CD4-positive, alpha-beta T cell (primary cell): ENCODE results near the gene RAB40C. TPM values are rescaled to one million over a fixed set of nuclear protein-coding genes. Genes with fewer than 3 reads are reported as not detected.

Experiments used
- ATAC-seq: fragments of 200-7000 bp; cut with Tn5 transposase; one replicate; pipeline ENCODE4 v1.10.0; 2022; ENCODE audit warnings: mild to moderate bottlenecking; ENCODE audit not compliant: poor library complexity
- CTCF ChIA-PET: fragments of 350-600 bp; sonication (Branson Sonifier 250); formaldehyde crosslinking; loops from one replicate; lab custom pipeline; 2021; ENCODE audit warnings: antibody characterized with exemption, inconsistent platforms; lab: Charles Lee
- POLR2A ChIA-PET: fragments of 350-600 bp; sonication (Branson Sonifier 250); formaldehyde crosslinking; loops from one replicate; lab custom pipeline; 2021; ENCODE audit warnings: antibody characterized with exemption, inconsistent platforms; lab: Charles Lee
- DNase-seq, 14 experiments: peaks; one replicate each; pipeline ENCODE4 v3.0.0-alpha.2; 2013 to 2020; ENCODE audit warnings: mixed read lengths in 2 of 14
- H3K27ac ChIP-seq, 2 donors: one replicate each; pipeline versions ENCODE4 v1.5.1 to v1.7.0; 2013; ENCODE audit warnings: low read length in 2 of 2, low read depth in 1 of 2, mild to moderate bottlenecking in 1 of 2
- H3K27me3 ChIP-seq, 2 experiments: 1 replicate in 1 of 2; 2 replicates in 1 of 2; pipeline versions ENCODE4 v1.6.1 to v1.7.0; 2013; ENCODE audit warnings: low read length in 2 of 2, control low read depth in 1 of 2, mild to moderate bottlenecking in 1 of 2, moderate library complexity in 1 of 2; ENCODE audit not compliant: insufficient read depth in 2 of 2, control insufficient read depth in 1 of 2
- H3K36me3 ChIP-seq: one replicate; pipeline ENCODE4 v1.6.1; 2013; ENCODE audit warnings: low read length, control low read depth; ENCODE audit not compliant: insufficient read depth
- H3K4me1 ChIP-seq: one replicate; pipeline ENCODE4 v1.6.1; 2013; ENCODE audit warnings: low read length, control low read depth; ENCODE audit not compliant: insufficient read depth
- H3K4me3 ChIP-seq: one replicate; pipeline ENCODE4 v1.5.1; 2013; ENCODE audit warnings: mild to moderate bottlenecking, low read length, moderate library complexity
- H3K9me3 ChIP-seq, 2 experiments: 1 replicate in 1 of 2; 2 replicates in 1 of 2; pipeline versions ENCODE4 v1.6.1 to v1.7.0; 2013; ENCODE audit warnings: low read length in 2 of 2, mild to moderate bottlenecking in 2 of 2, control low read depth in 1 of 2, moderate library complexity in 1 of 2; ENCODE audit not compliant: control insufficient read depth in 1 of 2, insufficient read depth in 1 of 2
- H3K27ac Mint-ChIP-seq: one replicate; pipeline ENCODE4 v1.8.0; 2020; ENCODE audit warnings: mixed read lengths
- H3K27me3 Mint-ChIP-seq: one replicate; pipeline ENCODE4 v1.8.0; 2021; ENCODE audit warnings: mixed read lengths
- H3K36me3 Mint-ChIP-seq: one replicate; pipeline ENCODE4 v1.8.0; 2021; ENCODE audit warnings: low read depth, mixed read lengths
- H3K4me1 Mint-ChIP-seq: one replicate; pipeline ENCODE4 v1.8.0; 2021; ENCODE audit warnings: low read depth, mixed read lengths
- H3K4me3 Mint-ChIP-seq: one replicate; pipeline ENCODE4 v1.8.0; 2020; ENCODE audit warnings: mild to moderate bottlenecking, mixed read lengths
- H3K9me3 Mint-ChIP-seq: one replicate; pipeline ENCODE4 v1.8.0; 2020; ENCODE audit warnings: mixed read lengths
- intact Hi-C, 2 experiments: fragments of 100-400 bp; cut with DNase I in 1 of 2; cut with micrococcal nuclease in 1 of 2; formaldehyde crosslinking; loops; one replicate each; pipeline versions ENCODE4 v1.15.1 to v1.9.0; 2023 to 2025; cut with DNase I, micrococcal nuclease
- total RNA-seq, 174 experiments: library from RNA in 2 of 174; stranded (reverse) in 2 of 174; gene quantifications; one replicate each; pipeline ENCODE4 v1.2.3 and lab custom pipeline; 2021 to 2026
- TF ChIP-seq, protein P1 (sequence below): fragments of 200-600 bp; IDR thresholded peaks from one replicate; pipeline ENCODE4 v1.8.0; 2022; ENCODE audit warnings: antibody characterized with exemption, mild to moderate bottlenecking

Gene RAB40C
- total RNA-seq, 2 experiments from 2014 or later: 8.9 to 9.5 TPM

DNA sequence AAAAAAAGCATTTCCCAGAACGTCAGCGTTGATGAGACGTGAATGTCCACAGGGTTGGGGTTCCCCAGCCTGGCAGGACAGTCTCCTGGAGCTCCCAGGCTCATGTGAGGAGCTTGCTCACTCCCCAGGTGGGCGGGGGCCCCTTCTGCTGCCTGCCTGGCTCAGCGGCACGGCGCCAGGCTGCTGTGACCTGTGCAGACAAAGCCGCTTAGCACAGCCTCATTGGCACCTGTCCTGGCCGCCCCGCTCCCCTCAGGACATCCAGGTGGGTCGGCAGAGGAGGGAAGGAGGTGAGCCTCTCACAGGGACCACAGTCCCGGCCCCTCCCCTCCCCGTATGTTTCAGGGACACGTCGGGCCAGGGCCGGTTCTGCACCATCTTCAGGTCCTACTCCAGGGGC is 28.0 kb downstream of the RAB40C start:
- Histone ChIP-seq H3K4me1 (no peaks in the 10 kb centered on the region), H3K4me3 (no peak overlapping the region), H3K27me3 (no peaks in the 10 kb centered on the region), H3K9me3 (no peaks in the 10 kb centered on the region), H3K27ac (no peak overlapping the region), H3K36me3 (peaks cover 3% of the 10 kb centered on the region)
- POLR2A ChIA-PET: no interaction called here
- no peaks in the 10 kb centered on the region for H3K27me3 Mint-ChIP-seq
- H3K4me3 Mint-ChIP-seq: no peak overlapping the region
- ATAC-seq (no peak), DNase-seq (no peak)
- CTCF ChIA-PET: no interaction called here
- no peaks in the 10 kb centered on the region for H3K9me3 Mint-ChIP-seq
- no peaks in the 10 kb centered on the region for H3K36me3 Mint-ChIP-seq
- TF ChIP-seq, protein P1, sequence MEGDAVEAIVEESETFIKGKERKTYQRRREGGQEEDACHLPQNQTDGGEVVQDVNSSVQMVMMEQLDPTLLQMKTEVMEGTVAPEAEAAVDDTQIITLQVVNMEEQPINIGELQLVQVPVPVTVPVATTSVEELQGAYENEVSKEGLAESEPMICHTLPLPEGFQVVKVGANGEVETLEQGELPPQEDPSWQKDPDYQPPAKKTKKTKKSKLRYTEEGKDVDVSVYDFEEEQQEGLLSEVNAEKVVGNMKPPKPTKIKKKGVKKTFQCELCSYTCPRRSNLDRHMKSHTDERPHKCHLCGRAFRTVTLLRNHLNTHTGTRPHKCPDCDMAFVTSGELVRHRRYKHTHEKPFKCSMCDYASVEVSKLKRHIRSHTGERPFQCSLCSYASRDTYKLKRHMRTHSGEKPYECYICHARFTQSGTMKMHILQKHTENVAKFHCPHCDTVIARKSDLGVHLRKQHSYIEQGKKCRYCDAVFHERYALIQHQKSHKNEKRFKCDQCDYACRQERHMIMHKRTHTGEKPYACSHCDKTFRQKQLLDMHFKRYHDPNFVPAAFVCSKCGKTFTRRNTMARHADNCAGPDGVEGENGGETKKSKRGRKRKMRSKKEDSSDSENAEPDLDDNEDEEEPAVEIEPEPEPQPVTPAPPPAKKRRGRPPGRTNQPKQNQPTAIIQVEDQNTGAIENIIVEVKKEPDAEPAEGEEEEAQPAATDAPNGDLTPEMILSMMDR: no peak
- H3K4me1 Mint-ChIP-seq: no peaks in the 10 kb centered on the region
- no peak overlapping the region for H3K27ac Mint-ChIP-seq
- intact Hi-C loops: no loop called here

DNA sequence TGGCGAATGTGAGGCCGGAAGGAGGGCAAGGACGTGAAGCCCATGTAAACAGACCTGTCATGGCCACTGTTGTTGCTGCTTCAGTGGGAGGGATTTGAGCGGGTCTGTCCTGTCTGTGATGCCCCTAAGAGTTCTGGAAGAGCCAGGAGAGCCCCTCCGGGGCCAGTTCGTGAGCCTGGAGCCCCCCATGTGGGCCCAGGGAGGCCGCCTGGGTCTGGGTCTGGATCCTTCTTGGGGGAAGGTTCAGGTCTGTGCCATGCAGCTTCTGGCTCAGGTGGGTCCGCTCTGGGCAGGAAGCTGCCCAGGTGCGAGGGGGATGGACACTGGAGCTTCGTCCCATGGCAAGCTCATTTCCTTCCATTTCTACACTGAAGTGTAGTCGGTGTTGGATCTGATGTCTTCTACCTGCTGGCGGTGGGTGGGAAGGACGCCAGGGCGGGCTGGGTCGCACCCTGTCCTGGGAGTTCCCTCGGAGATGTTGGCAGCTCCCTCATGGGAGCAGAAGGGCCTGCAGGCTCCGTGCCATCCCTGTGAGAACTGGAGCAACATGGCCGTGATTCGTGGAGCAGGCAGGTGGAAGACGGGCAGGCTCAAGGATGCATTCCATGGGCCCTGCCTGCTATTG is 29.7 kb downstream of the RAB40C start:
- H3K4me3 ChIP-seq: no peak overlapping the region
- Mint-ChIP-seq H3K36me3 (no peaks in the 10 kb centered on the region), H3K4me3 (no peak overlapping the region), H3K9me3 (no peaks in the 10 kb centered on the region), H3K4me1 (no peaks in the 10 kb centered on the region), H3K27ac (no peak overlapping the region), H3K27me3 (no peaks in the 10 kb centered on the region)
- ChIA-PET CTCF (no interaction called here), POLR2A (no interaction called here)
- peaks cover 3% of the 10 kb centered on the region for H3K36me3 ChIP-seq
- DNase-seq (no peak), ATAC-seq (no peak)
- intact Hi-C loops: no loop called here
- H3K4me1 ChIP-seq: no peaks in the 10 kb centered on the region
- no peaks in the 10 kb centered on the region for H3K27me3 ChIP-seq
- TF ChIP-seq, protein P1: no peak
- no peaks in the 10 kb centered on the region for H3K9me3 ChIP-seq
- no peak overlapping the region for H3K27ac ChIP-seq

DNA sequence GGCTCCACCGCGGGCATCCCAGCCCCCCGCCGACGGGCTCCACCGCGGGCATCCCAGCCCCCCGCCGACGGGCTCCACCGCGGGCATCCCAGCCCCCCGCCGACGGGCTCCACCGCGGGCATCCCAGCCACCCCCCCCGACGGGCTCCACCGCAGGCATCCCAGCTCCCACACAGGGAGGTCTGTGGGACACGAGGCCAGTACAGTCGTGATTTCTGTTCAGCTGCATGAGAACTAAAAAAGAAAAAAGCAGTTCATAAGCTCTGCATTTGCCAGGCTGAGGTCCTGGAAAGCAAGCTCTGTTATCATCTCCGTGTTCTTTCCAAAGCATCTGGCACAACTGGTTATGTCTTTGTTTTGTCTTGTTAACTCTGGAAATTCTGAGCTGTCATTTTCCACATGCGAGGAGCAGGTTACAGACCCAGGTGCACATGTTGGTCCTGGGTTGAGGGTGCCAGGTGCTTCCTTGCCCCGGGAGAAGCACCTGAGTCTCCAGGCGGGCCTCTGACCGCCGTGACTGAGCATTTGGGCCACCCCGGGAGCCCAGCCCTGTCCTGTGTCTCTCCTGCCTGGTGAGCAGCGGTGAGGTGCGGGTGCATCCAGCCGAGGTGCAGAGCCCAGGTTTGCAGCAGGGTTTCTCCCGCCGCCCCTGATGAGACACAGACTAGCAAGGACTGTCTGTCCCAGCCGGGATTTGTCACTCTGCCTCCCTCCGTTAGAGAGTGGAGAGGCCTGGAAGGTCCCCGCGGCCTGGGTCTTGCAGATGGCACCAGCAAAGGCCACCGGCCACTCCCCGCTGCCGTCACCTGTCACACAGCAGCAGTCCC is 31.0 kb downstream of the RAB40C start:
- Histone ChIP-seq H3K27ac (no peak overlapping the region), H3K27me3 (no peaks in the 10 kb centered on the region), H3K9me3 (no peaks in the 10 kb centered on the region), H3K4me3 (no peak overlapping the region), H3K4me1 (no peaks in the 10 kb centered on the region), H3K36me3 (peaks cover 3% of the 10 kb centered on the region)
- POLR2A ChIA-PET: no interaction called here
- Mint-ChIP-seq H3K9me3 (no peaks in the 10 kb centered on the region), H3K27me3 (no peaks in the 10 kb centered on the region), H3K4me1 (no peaks in the 10 kb centered on the region), H3K36me3 (no peaks in the 10 kb centered on the region), H3K4me3 (no peak overlapping the region), H3K27ac (no peak overlapping the region)
- ATAC-seq (no peak), DNase-seq (no peak)
- TF ChIP-seq, protein P1: no peak
- intact Hi-C loops: no loop called here
- CTCF ChIA-PET: no interaction called here
